K562 (cell line): ENCODE results near the gene ZNF195. TPM values are rescaled to one million over a fixed set of nuclear protein-coding genes. Genes with fewer than 3 reads are reported as not detected.

Experiments used
- EP400 ChIP-seq: fragments of 450-650 bp; IDR thresholded peaks from 2 replicates; pipeline ENCODE4 v1.6.1; 2017; ENCODE audit warnings: antibody characterized with exemption, mild to moderate bottlenecking, moderate library complexity
- FOXA1 ChIP-seq: fragments of 450-650 bp; IDR thresholded peaks from 2 replicates; pipeline ENCODE4 v1.6.1; 2016; ENCODE audit warnings: mild to moderate bottlenecking, borderline replicate concordance
- GABPB2 ChIP-seq: fragments of 250-450 bp; sonication (Bioruptor Pico); conservative IDR thresholded peaks from 2 replicates; pipeline ENCODE4 v1.5.1; 2021; ENCODE audit warnings: mild to moderate bottlenecking
- HOXB6 ChIP-seq: fragments of 250-450 bp; sonication (Bioruptor Pico); IDR thresholded peaks from 2 replicates; pipeline ENCODE4 v1.5.1; 2022; ENCODE audit warnings: mild to moderate bottlenecking, borderline replicate concordance
- NBN ChIP-seq: fragments of 450-650 bp; IDR thresholded peaks from 2 replicates; pipeline ENCODE4 v1.6.1; 2016; ENCODE audit warnings: low read depth, mild to moderate bottlenecking
- POLR2A ChIP-seq: fragments of 450-650 bp; conservative IDR thresholded peaks from 2 replicates; pipeline ENCODE4 v1.6.1; 2016
- RCOR1 ChIP-seq, 2 experiments: IDR thresholded peaks; 2 replicates each; pipeline ENCODE4 v1.6.1; 2012; ENCODE audit warnings: low read depth in 2 of 2, low read length in 2 of 2, borderline replicate concordance in 1 of 2, improper control_type of control experiment in 1 of 2
- SAFB2 ChIP-seq: fragments of 200-400 bp; formaldehyde crosslinking; IDR thresholded peaks from 2 replicates; pipeline ENCODE4 v1.6.1; 2018; ENCODE audit warnings: borderline replicate concordance, low read length, low read depth, moderate library complexity; ENCODE audit not compliant: severe bottlenecking
- SIN3A ChIP-seq, 2 experiments: fragments of 150-350 bp in 1 of 2; IDR thresholded peaks; 2 replicates each; pipeline ENCODE4 v1.6.1; 2011 to 2016; ENCODE audit warnings: borderline replicate concordance in 2 of 2, low read depth in 2 of 2, low read length in 2 of 2, mild to moderate bottlenecking in 2 of 2, moderate library complexity in 2 of 2; ENCODE audit not compliant: control insufficient read depth in 1 of 2
- SIX5 ChIP-seq, 2 experiments: IDR thresholded peaks; 2 replicates each; pipeline ENCODE4 v1.6.1; 2011; ENCODE audit warnings: low read length in 2 of 2, borderline replicate concordance in 1 of 2, low read depth in 1 of 2, mild to moderate bottlenecking in 1 of 2, moderate library complexity in 1 of 2; ENCODE audit not compliant: insufficient read depth in 1 of 2
- TEAD2 ChIP-seq: fragments of 450-650 bp; IDR thresholded peaks from 2 replicates; pipeline ENCODE4 v1.6.1; 2016; ENCODE audit warnings: missing genetic modification characterization, control low read depth, missing compliant biosample characterization
- ZNF146 ChIP-seq: IDR thresholded peaks from one replicate; pipeline ENCODE4 v1.6.1; 2018; ENCODE audit warnings: missing compliant biosample characterization; ENCODE audit not compliant: unreplicated experiment
- ZNF232 ChIP-seq: sonication (generic); formaldehyde crosslinking; IDR thresholded peaks from 2 replicates; pipeline ENCODE4 v1.8.0; 2022; ENCODE audit warnings: mild to moderate bottlenecking, missing genetic modification reagents
- ZNF280A ChIP-seq: fragments of 450-650 bp; IDR thresholded peaks from 2 replicates; pipeline ENCODE4 v1.6.1; 2018; ENCODE audit warnings: mild to moderate bottlenecking, low read depth; ENCODE audit not compliant: partially characterized antibody
- ZNF655 ChIP-seq: fragments of 250-450 bp; sonication (Bioruptor Pico); IDR thresholded peaks from 2 replicates; pipeline ENCODE4 v1.5.0; 2021
- ZNF766 ChIP-seq: fragments of 200-800 bp; sonication (Bioruptor generic); conservative IDR thresholded peaks from 2 replicates; pipeline ENCODE4 v1.6.1; 2016; ENCODE audit warnings: missing genetic modification characterization, missing compliant biosample characterization
- ZNF778 ChIP-seq: fragments of 450-650 bp; formaldehyde crosslinking; IDR thresholded peaks from 2 replicates; pipeline ENCODE4 v1.4.0; 2020; ENCODE audit warnings: mild to moderate bottlenecking, moderate library complexity
- polyA plus RNA-seq, 8 experiments: library from polyadenylated mRNA; depleted of rRNA in 4 of 8; stranded (reverse) in 5 of 8; unstranded in 3 of 8; fragments of >200 nt; fragmentation: Nextera tagmentation in 2 of 8; fragmentation: Illumina TruSeq in 1 of 8; extraction: Ambion mirVana in 2 of 8; extraction: Trizol in 1 of 8; gene quantifications; 2 replicates each; pipeline versions ENCODE4 v1.2.1 to v1.2.3, GENCODE V29; 2011 to 2014; ENCODE audit warnings: inconsistent platforms in 1 of 8, missing spikeins in 1 of 8
- total RNA-seq, 7 experiments: library from RNA; depleted of rRNA in 6 of 7; stranded (reverse); fragments of >200 nt in 6 of 7; fragmentation: Illumina TruSeq in 2 of 7; extraction: Trizol in 2 of 7; gene quantifications; 2 replicates each; pipeline versions ENCODE4 v1.2.1 to v1.2.3, GENCODE V29; 2011 to 2021; ENCODE audit warnings: low replicate concordance in 1 of 7
- TF ChIP-seq, protein P1 (sequence below): sonication (generic); formaldehyde crosslinking; IDR thresholded peaks from 2 replicates; pipeline ENCODE4 v1.8.0; 2022; ENCODE audit warnings: missing genetic modification reagents, mild to moderate bottlenecking, moderate library complexity, borderline replicate concordance
- TF ChIP-seq, protein P2 (sequence below): sonication (generic); formaldehyde crosslinking; IDR thresholded peaks from 2 replicates; pipeline ENCODE4 v1.9.0; 2022; ENCODE audit warnings: mild to moderate bottlenecking, missing genetic modification reagents
- TF ChIP-seq, protein P3 (sequence below): IDR thresholded peaks from 2 replicates; pipeline ENCODE4 v1.6.1; 2011; ENCODE audit not compliant: insufficient read length; ENCODE audit errors: extremely low read depth

ZNF195 gene
- total and polyA plus RNA-seq, 9 of the 15 experiments (the other 6 are each of a cell fraction or from before 2014, with no cell fraction given): 42.1 to 75.5 (median 60.4) TPM

DNA sequence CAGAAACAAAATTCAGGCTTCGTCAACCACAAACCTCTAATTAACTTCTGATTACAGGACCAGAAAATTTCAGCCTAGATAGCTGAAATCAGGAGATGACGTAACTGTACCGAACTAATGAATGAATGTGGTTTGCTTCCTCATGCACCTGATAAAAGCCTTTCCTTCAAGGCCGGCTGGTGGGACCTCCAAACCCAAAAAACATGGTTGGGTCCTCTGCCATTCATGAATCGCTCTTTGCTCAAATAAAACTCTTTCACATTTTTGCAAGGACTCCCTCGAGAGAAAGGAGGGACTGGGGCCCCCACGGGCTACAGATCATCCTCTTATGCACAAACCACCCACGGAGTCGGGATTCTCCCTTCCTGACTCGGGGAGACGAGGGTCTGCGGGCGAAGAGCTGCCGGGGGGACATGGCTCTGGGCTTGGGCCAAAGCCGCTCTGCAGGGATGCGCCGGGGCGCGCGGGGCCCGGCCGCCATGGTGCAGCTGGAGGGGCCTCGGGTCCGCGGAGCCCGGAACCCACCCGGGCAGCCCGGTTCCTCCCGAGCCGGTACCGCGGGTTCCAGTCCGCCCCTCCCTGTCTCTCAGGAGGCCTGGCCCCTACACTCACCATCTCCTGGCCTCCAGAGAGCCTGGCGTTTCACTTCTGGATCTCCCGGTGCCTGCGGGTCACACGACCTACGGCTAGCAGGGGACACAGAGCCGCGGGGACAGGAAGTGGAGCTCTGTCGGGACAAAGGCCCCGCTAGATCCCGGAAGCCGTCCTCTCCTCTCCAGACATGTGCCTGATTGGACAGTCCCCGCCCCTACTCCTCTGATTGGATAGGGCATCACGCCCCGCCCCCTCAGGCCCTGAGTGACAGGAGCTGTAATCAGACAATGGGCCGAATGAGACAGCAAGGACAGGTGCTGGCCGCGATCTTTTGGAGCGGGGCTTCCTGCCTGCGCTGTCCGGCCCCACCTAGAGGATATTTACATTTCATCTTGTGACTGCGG lies at the start of gene ZNF195 (continued):
- TF ChIP-seq SAFB2: no peak
- TF ChIP-seq, protein P1, sequence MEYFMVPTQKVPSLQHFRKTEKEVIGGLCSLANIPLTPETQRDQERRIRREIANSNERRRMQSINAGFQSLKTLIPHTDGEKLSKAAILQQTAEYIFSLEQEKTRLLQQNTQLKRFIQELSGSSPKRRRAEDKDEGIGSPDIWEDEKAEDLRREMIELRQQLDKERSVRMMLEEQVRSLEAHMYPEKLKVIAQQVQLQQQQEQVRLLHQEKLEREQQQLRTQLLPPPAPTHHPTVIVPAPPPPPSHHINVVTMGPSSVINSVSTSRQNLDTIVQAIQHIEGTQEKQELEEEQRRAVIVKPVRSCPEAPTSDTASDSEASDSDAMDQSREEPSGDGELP (CRISPR knock-in tag): peak; percentile 83; the same call in 1 of the 2 replicates
- no peak for TF ChIP-seq TEAD2 (tag)
- no peak for TF ChIP-seq GABPB2
- TF ChIP-seq, protein P2, sequence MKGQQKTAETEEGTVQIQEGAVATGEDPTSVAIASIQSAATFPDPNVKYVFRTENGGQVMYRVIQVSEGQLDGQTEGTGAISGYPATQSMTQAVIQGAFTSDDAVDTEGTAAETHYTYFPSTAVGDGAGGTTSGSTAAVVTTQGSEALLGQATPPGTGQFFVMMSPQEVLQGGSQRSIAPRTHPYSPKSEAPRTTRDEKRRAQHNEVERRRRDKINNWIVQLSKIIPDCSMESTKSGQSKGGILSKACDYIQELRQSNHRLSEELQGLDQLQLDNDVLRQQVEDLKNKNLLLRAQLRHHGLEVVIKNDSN (CRISPR knock-in tag): peak; percentile 72
- TF ChIP-seq ZNF778 (CRISPR knock-in tag): no peak
- TF ChIP-seq SIN3A (IDR thresholded peaks at IDR 0.05; ENCODE audit: borderline replicate concordance in 2 of 2, control insufficient read depth in 1 of 2, low read depth in 2 of 2, low read length in 2 of 2): peak in 1 of 2 experiments; percentile 81; a peak in 1 of 4 replicates
- TF ChIP-seq, protein P3, sequence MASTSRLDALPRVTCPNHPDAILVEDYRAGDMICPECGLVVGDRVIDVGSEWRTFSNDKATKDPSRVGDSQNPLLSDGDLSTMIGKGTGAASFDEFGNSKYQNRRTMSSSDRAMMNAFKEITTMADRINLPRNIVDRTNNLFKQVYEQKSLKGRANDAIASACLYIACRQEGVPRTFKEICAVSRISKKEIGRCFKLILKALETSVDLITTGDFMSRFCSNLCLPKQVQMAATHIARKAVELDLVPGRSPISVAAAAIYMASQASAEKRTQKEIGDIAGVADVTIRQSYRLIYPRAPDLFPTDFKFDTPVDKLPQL: no peak
- TF ChIP-seq EP400: peak; percentile 95
- TF ChIP-seq POLR2A: peak; percentile 96
- TF ChIP-seq ZNF146: no peak
- peak in 1 of 2 experiments; percentile 6; a peak in 1 of 4 replicates for TF ChIP-seq SIX5 (IDR thresholded peaks at IDR 0.05; ENCODE audit: borderline replicate concordance in 1 of 2, insufficient read depth in 1 of 2, low read depth in 1 of 2, low read length in 2 of 2)
- TF ChIP-seq ZNF232: peak; percentile 78; the same call in 1 of the 2 replicates
- TF ChIP-seq HOXB6 (CRISPR knock-in tag): no peak
- TF ChIP-seq RCOR1 (IDR thresholded peaks at IDR 0.05; ENCODE audit: borderline replicate concordance in 1 of 2, low read depth in 2 of 2, low read length in 2 of 2): no peak
- TF ChIP-seq NBN: peak; percentile 65; the same call in 1 of the 2 replicates
- no peak for TF ChIP-seq ZNF766 (CRISPR knock-in tag)
- no peak for TF ChIP-seq FOXA1
- TF ChIP-seq ZNF280A: no peak
- no peak for TF ChIP-seq ZNF655
